PC-9 (cell line): ENCODE measurements around the gene RFX2. TPM values are rescaled to one million over a fixed set of nuclear protein-coding genes. Genes with fewer than 3 reads are reported as not detected.

Source experiments
- BruUV-seq: library from RNA; stranded (reverse); fragments of 400-500 nt; replicated peaks from 2 replicates; lab custom pipeline; 2021; lab: Mats Ljungman, UMichigan
- CTCF ChIA-PET: fragments of 300-600 bp; sonication (Branson Sonifier 250); formaldehyde crosslinking; loops from one replicate; lab custom pipeline; 2022; ENCODE audit warnings: antibody characterized with exemption; lab: Charles Lee
- POLR2A ChIA-PET: fragments of 300-600 bp; sonication (Branson Sonifier 250); formaldehyde crosslinking; loops from one replicate; lab custom pipeline; 2022; ENCODE audit warnings: antibody characterized with exemption; ENCODE audit not compliant: unreplicated experiment; lab: Charles Lee
- DNase-seq, 2 experiments: peaks; one replicate each; pipeline versions ENCODE4 v3.0.0 to v3.0.0-alpha.2; 2015 to 2022; ENCODE audit warnings: mixed read lengths in 1 of 2
- H2AFZ ChIP-seq: fragments of 200-600 bp; sonication (generic); 2 replicates; pipeline ENCODE4 v1.8.1; 2017; ENCODE audit warnings: antibody characterized with exemption
- H3F3A ChIP-seq: fragments of 200-600 bp; sonication (generic); 2 replicates; pipeline ENCODE4 v1.8.1; 2017; ENCODE audit warnings: antibody characterized with exemption, mild to moderate bottlenecking, low read depth; ENCODE audit not compliant: insufficient read depth
- H3K27ac ChIP-seq: fragments of 200-600 bp; sonication (generic); 2 replicates; pipeline ENCODE4 v1.6.1; 2016; ENCODE audit warnings: mixed run types
- H3K27me3 ChIP-seq: fragments of 200-600 bp; sonication (generic); 2 replicates; pipeline ENCODE4 v1.6.1; 2016; ENCODE audit warnings: low read depth, mixed run types; ENCODE audit not compliant: insufficient read depth
- H3K36me3 ChIP-seq: fragments of 200-600 bp; sonication (generic); 2 replicates; pipeline ENCODE4 v1.6.1; 2016; ENCODE audit warnings: low read depth, mixed run types
- H3K4me1 ChIP-seq: fragments of 200-600 bp; sonication (generic); replicated peaks from 2 replicates; pipeline ENCODE4 v1.6.1; 2016; ENCODE audit warnings: mixed run types; ENCODE audit not compliant: insufficient read depth
- H3K4me2 ChIP-seq: fragments of 200-600 bp; sonication (generic); 2 replicates; pipeline ENCODE4 v1.6.1; 2017; ENCODE audit warnings: mixed run types
- H3K4me3 ChIP-seq: fragments of 200-600 bp; sonication (generic); 2 replicates; pipeline ENCODE4 v1.6.1; 2016; ENCODE audit warnings: mixed run types
- H3K79me2 ChIP-seq: fragments of 200-600 bp; sonication (generic); 2 replicates; pipeline ENCODE4 v1.6.1; 2017; ENCODE audit warnings: low read depth, mixed run types
- H3K9me2 ChIP-seq: fragments of 200-600 bp; sonication (generic); 2 replicates; pipeline ENCODE4 v1.8.1; 2017; ENCODE audit warnings: mild to moderate bottlenecking; ENCODE audit not compliant: insufficient read depth
- H3K9me3 ChIP-seq: fragments of 200-600 bp; sonication (generic); 2 replicates; pipeline ENCODE4 v1.8.1; 2016; ENCODE audit warnings: low read depth; ENCODE audit not compliant: insufficient read depth
- H4K20me1 ChIP-seq: fragments of 200-600 bp; sonication (generic); 2 replicates; pipeline ENCODE4 v1.8.1; 2017; ENCODE audit not compliant: insufficient read depth
- EZH2 ChIP-seq: fragments of 200-600 bp; sonication (generic); IDR thresholded peaks from 2 replicates; pipeline ENCODE4 v1.8.0; 2017; ENCODE audit warnings: antibody characterized with exemption, low read depth
- intact Hi-C: fragments of 100-400 bp; cut with micrococcal nuclease; formaldehyde crosslinking; loops from one replicate; pipeline ENCODE4 v1.10.0; 2022; ENCODE audit not compliant: unreplicated experiment
- total RNA-seq: library from RNA; stranded (reverse); gene quantifications from 2 replicates; pipeline ENCODE4 v1.2.3, GENCODE V29; 2021
- TF ChIP-seq, protein P1 (sequence below): fragments of 200-600 bp; sonication (generic); conservative IDR thresholded peaks from 2 replicates; pipeline ENCODE4 v1.6.1; 2017; ENCODE audit warnings: mixed run types, antibody characterized with exemption, mild to moderate bottlenecking, moderate library complexity

The RFX2 gene
- total RNA-seq, 1 experiment from 2014 or later = 11.6 TPM

DNA sequence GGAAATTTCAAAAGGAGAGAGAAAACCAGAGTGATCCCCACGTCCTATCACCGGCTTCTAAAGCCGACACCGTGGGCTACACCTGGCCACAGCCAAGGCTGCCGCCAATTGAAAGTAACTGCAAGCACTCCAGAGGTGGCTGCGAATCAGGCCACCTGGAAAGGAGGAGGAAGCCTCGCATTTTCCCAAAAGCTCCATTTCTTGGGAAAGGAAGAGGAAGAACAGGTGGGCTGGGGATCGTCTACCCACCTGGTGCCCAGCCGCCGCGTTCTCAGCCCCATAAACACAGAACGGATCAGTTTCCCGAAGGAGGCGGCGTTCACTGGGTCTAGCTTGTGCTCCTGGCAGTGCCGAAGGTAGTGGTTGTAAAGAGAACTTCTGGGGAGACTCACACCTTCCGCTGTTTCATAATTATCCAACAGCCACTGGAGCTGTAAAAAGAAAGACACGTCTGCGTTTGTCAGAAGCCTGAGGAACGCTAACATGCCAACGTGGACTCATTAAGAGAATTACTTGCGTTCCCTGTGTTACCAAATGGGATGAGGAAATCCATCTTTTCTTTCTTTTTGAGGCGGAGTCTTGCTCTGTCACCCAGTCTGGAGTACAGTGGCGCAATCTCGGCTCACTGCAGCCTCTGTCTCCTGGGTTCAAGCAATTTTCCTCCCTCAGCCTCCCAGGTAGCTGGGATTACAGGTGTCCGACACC lies 94.3 kb downstream of the RFX2 start:
- POLR2A ChIA-PET = no interaction called here
- Histone ChIP-seq H2AFZ (no peak overlapping the region), H3K4me2 (no peak overlapping the region), H3K9me2 (no peaks in the 10 kb centered on the region), H3K27me3 (no peaks in the 10 kb centered on the region), H4K20me1 (no peaks in the 10 kb centered on the region), H3K9me3 (no peaks in the 10 kb centered on the region), H3K79me2 (no peaks in the 10 kb centered on the region), H3K27ac (no peak overlapping the region), H3F3A (no peaks in the 10 kb centered on the region), H3K4me3 (no peak overlapping the region), H3K36me3 (no peaks in the 10 kb centered on the region), H3K4me1 (no peaks in the 10 kb centered on the region)
- TF ChIP-seq EZH2 = no peak
- TF ChIP-seq, protein P1, sequence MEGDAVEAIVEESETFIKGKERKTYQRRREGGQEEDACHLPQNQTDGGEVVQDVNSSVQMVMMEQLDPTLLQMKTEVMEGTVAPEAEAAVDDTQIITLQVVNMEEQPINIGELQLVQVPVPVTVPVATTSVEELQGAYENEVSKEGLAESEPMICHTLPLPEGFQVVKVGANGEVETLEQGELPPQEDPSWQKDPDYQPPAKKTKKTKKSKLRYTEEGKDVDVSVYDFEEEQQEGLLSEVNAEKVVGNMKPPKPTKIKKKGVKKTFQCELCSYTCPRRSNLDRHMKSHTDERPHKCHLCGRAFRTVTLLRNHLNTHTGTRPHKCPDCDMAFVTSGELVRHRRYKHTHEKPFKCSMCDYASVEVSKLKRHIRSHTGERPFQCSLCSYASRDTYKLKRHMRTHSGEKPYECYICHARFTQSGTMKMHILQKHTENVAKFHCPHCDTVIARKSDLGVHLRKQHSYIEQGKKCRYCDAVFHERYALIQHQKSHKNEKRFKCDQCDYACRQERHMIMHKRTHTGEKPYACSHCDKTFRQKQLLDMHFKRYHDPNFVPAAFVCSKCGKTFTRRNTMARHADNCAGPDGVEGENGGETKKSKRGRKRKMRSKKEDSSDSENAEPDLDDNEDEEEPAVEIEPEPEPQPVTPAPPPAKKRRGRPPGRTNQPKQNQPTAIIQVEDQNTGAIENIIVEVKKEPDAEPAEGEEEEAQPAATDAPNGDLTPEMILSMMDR = no peak
- intact Hi-C loops = no loop called here
- BruUV-seq = no TSS peak
- no peak for DNase-seq
- CTCF ChIA-PET = no interaction called here

DNA sequence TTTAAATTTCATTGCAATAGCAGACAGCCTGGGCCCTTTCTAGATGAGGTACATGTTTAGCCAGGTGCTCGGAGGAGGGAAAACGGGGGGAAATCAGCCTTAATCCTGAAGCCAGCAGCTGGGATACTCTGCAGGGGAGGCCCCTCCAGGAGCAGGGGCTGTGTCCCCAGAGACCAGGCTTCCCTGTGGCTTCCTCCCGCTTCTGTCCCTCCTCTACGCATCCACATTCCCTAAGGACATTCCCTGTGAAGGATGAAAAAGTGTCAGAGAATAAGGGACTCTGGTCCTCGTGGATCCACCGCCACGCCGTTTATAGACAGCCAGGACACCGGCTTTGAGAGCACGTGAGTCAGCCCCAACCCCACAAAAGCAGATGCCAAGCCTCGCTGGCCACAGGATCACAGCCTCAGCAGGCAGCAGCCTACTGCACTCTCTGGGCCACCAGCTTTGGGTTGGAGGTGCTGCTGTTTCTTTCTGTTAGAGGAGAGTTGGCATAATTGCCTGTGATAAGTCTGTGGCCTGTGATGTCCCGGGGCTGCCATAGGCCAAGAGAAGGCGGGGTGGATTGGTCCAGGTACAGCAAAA lies 95.7 kb downstream of the RFX2 start:
- intact Hi-C loops = no loop called here
- Histone ChIP-seq H3K27ac (no peak overlapping the region), H3K9me2 (no peaks in the 10 kb centered on the region), H3K4me1 (no peaks in the 10 kb centered on the region), H3F3A (no peaks in the 10 kb centered on the region), H3K4me3 (no peak overlapping the region), H3K9me3 (no peaks in the 10 kb centered on the region), H3K4me2 (no peak overlapping the region), H4K20me1 (no peaks in the 10 kb centered on the region), H3K79me2 (no peaks in the 10 kb centered on the region), H3K36me3 (no peaks in the 10 kb centered on the region), H3K27me3 (no peaks in the 10 kb centered on the region), H2AFZ (no peak overlapping the region)
- no peak for DNase-seq
- CTCF ChIA-PET = no interaction called here
- no TSS peak for BruUV-seq
- POLR2A ChIA-PET = no interaction called here
- TF ChIP-seq, protein P1 = no peak
- TF ChIP-seq EZH2 = no peak

DNA sequence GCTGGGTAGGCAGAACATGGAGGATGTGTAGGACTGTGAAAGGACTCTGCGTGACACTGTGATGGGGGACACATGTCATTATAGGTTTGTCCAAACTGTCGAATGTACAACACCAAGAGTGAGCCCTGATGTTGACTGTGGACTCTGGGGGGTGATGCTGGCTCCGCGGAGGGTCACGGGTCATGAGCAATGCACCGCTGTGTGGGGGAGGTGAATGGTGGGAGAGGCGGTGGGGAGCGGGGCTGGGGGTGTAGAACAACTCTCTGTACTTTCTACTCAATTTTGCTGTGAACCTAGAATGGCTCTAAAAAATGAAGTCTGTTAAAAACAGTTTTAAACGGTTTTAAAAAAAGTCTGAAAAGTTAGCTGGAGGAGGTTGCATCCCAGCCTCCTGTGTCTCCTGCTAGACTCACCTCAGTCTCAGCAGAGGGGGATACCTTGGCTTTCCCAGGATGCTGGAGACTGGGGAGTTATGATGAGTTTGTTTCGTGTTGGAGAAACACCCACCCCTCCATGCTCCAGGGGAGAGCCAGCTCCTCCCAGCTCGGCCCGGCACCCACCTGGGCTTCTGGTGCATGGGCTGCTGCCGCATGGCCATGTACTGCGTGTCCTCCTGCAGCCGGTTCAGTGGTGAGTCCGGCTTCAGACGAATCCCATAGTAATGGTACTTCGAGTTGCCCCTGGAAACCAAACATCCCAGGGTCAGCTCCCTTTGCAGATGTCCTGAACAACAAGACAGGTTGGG lies 97.7 kb downstream of the RFX2 start:
- intact Hi-C loops = no loop called here

More for the DNA sequence above, 97.7 kb downstream of the RFX2 start:
- no TSS peak for BruUV-seq
- no peak for DNase-seq
- Histone ChIP-seq H3K9me2 (no peaks in the 10 kb centered on the region), H3K27ac (no peak overlapping the region), H3K4me3 (no peak overlapping the region), H3K79me2 (no peaks in the 10 kb centered on the region), H2AFZ (no peak overlapping the region), H4K20me1 (no peaks in the 10 kb centered on the region), H3K4me1 (no peaks in the 10 kb centered on the region), H3F3A (no peaks in the 10 kb centered on the region), H3K36me3 (no peaks in the 10 kb centered on the region), H3K27me3 (no peaks in the 10 kb centered on the region), H3K9me3 (no peaks in the 10 kb centered on the region), H3K4me2 (no peak overlapping the region)
- TF ChIP-seq, protein P1 = no peak
- no peak for TF ChIP-seq EZH2
- ChIA-PET POLR2A (no interaction called here), CTCF (no interaction called here)
